OCI-LY7 (cell line): ENCODE measurements around the gene MOB3B. TPM values are rescaled to one million over a fixed set of nuclear protein-coding genes. Genes with fewer than 3 reads are reported as not detected.

Experiments used
- BruUV-seq: library from RNA; stranded (reverse); fragments of 400-500 nt; replicated peaks from 2 replicates; lab custom pipeline; 2021; lab: Mats Ljungman, UMichigan
- CTCF ChIA-PET: fragments of 300-600 bp; sonication (Branson Sonifier 250); formaldehyde crosslinking; loops from one replicate; lab custom pipeline; 2022; ENCODE audit warnings: antibody characterized with exemption; ENCODE audit not compliant: unreplicated experiment; lab: Charles Lee
- POLR2A ChIA-PET: fragments of 300-600 bp; sonication (Branson Sonifier 250); formaldehyde crosslinking; loops from one replicate; lab custom pipeline; 2022; ENCODE audit warnings: antibody characterized with exemption; lab: Charles Lee
- DNase-seq: peaks from one replicate; pipeline ENCODE4 v3.0.0-alpha.2; 2015; ENCODE audit warnings: low spot score
- H2AFZ ChIP-seq: fragments of 200-600 bp; sonication (generic), shearing (Covaris generic); 2 replicates; pipeline ENCODE4 v1.6.1; 2014; ENCODE audit warnings: mild to moderate bottlenecking, antibody characterized with exemption, low read length, moderate library complexity
- H3K27ac ChIP-seq: fragments of 200-600 bp; sonication (generic); 2 replicates; pipeline ENCODE4 v1.5.1; 2014; ENCODE audit warnings: mixed run types, low read depth, mild to moderate bottlenecking, moderate library complexity, low read length, inconsistent platforms; ENCODE audit not compliant: poor library complexity, severe bottlenecking
- H3K36me3 ChIP-seq: fragments of 200-600 bp; sonication (generic); 2 replicates; pipeline ENCODE4 v1.6.1; 2014; ENCODE audit warnings: mild to moderate bottlenecking, antibody characterized with exemption, low read length, moderate library complexity, mixed read lengths; ENCODE audit not compliant: insufficient read depth
- H3K4me1 ChIP-seq: fragments of 200-600 bp; sonication (generic); 2 replicates; pipeline ENCODE4 v1.5.1; 2014; ENCODE audit warnings: mild to moderate bottlenecking, low read length; ENCODE audit not compliant: insufficient read depth, poor library complexity, severe bottlenecking
- H3K4me2 ChIP-seq: fragments of 200-600 bp; sonication (generic); 2 replicates; pipeline ENCODE4 v1.6.1; 2014; ENCODE audit warnings: mild to moderate bottlenecking, low read length
- H3K4me3 ChIP-seq: fragments of 200-600 bp; sonication (generic); 2 replicates; pipeline ENCODE4 v1.5.1; 2014; ENCODE audit warnings: mild to moderate bottlenecking, low read depth, low read length; ENCODE audit not compliant: poor library complexity, severe bottlenecking
- H3K79me2 ChIP-seq: fragments of 200-600 bp; sonication (generic); 2 replicates; pipeline ENCODE4 v1.6.1; 2016; ENCODE audit warnings: low read depth, mild to moderate bottlenecking, low read length, moderate library complexity, mixed read lengths; ENCODE audit not compliant: insufficient read depth
- H3K9me2 ChIP-seq: fragments of 200-600 bp; sonication (generic); 2 replicates; pipeline ENCODE4 v1.6.1; 2016; ENCODE audit warnings: mild to moderate bottlenecking, low read length, mixed read lengths; ENCODE audit not compliant: insufficient read depth
- H3K9me3 ChIP-seq: fragments of 200-600 bp; sonication (generic); 2 replicates; pipeline ENCODE4 v1.6.1; 2014; ENCODE audit warnings: mild to moderate bottlenecking, mixed run types, low read length, mixed read lengths
- H4K20me1 ChIP-seq: fragments of 200-600 bp; sonication (generic); 2 replicates; pipeline ENCODE4 v1.6.1; 2014; ENCODE audit warnings: mild to moderate bottlenecking, antibody characterized with exemption, low read length, moderate library complexity, mixed read lengths; ENCODE audit not compliant: insufficient read depth
- CTCF ChIP-seq: fragments of 200-600 bp; sonication (generic); conservative IDR thresholded peaks from 2 replicates; pipeline ENCODE4 v1.5.1; 2014; ENCODE audit warnings: mild to moderate bottlenecking, antibody characterized with exemption, low read length, moderate library complexity, mixed read lengths
- EZH2phosphoT487 ChIP-seq: fragments of 200-600 bp; sonication (generic); IDR thresholded peaks from 2 replicates; pipeline ENCODE4 v1.6.1; 2018; ENCODE audit warnings: low read depth, borderline replicate concordance, mild to moderate bottlenecking, mixed run types, antibody characterized with exemption, low read length, moderate library complexity, mixed read lengths
- intact Hi-C: fragments of 100-400 bp; cut with micrococcal nuclease; formaldehyde crosslinking; loops from one replicate; pipeline ENCODE4 v1.10.0; 2022; ENCODE audit not compliant: unreplicated experiment
- total RNA-seq, 2 experiments: library from RNA; depleted of rRNA in 1 of 2; stranded (reverse); fragments of >200 nt in 1 of 2; shearing (Covaris generic) in 1 of 2; gene quantifications; 2 replicates each; pipeline ENCODE4 v1.2.3, GENCODE V29; 2014 to 2022

MOB3B gene
- total RNA-seq, 2 experiments from 2014 or later = 0.04 TPM; not detected in 1

- CTCF ChIA-PET = no interaction called here
- H3K4me1 ChIP-seq = peaks cover 3% of the 10 kb centered on the region
- H3K27ac ChIP-seq = no peak overlapping the region
- H2AFZ ChIP-seq = no peak overlapping the region
- intact Hi-C loops = no loop called here
- H3K4me2 ChIP-seq = no peak overlapping the region
- no TSS peak for BruUV-seq
- no peaks in the 10 kb centered on the region for H3K9me3 ChIP-seq
- POLR2A ChIA-PET = interaction anchor here (1.3 to 1.4 kb wide), 3 partner anchors 14 to 54 kb away, joined by 3 to 4 read pairs (median 3); no protein-coding TSS in a partner anchor
- H3K36me3 ChIP-seq = no peaks in the 10 kb centered on the region
- H3K4me3 ChIP-seq = no peak overlapping the region
- no peaks in the 10 kb centered on the region for H4K20me1 ChIP-seq
- TF ChIP-seq EZH2phosphoT487 (no peak), CTCF (no peak)
- no peaks in the 10 kb centered on the region for H3K79me2 ChIP-seq
- no peaks in the 10 kb centered on the region for H3K9me2 ChIP-seq
- DNase-seq = no peak
Measured at GRCh38 chr9:27392451-27392850, 137.2 kb downstream of the MOB3B start.

- no peaks in the 10 kb centered on the region for H3K9me3 ChIP-seq
- no peak overlapping the region for H3K4me2 ChIP-seq
- H3K27ac ChIP-seq = no peak overlapping the region
- POLR2A ChIA-PET = interaction anchor here (0.6 to 1.7 kb wide), 5 partner anchors 10 to 1570 kb away, joined by 3 to 4 read pairs (median 3); no protein-coding TSS in a partner anchor
- H3K4me3 ChIP-seq = no peak overlapping the region
- peaks cover 6% of the 10 kb centered on the region; the same call in 1 of the 2 replicates for H4K20me1 ChIP-seq
- CTCF ChIA-PET = no interaction called here
- no TSS peak for BruUV-seq
- peaks cover 15% of the 10 kb centered on the region for H3K4me1 ChIP-seq
- no peaks in the 10 kb centered on the region for H3K36me3 ChIP-seq
- no peak for DNase-seq
- no peak for TF ChIP-seq EZH2phosphoT487
- TF ChIP-seq CTCF = no peak
- no peaks in the 10 kb centered on the region for H3K9me2 ChIP-seq
- no peak overlapping the region for H2AFZ ChIP-seq
- no peaks in the 10 kb centered on the region for H3K79me2 ChIP-seq
- intact Hi-C loops = no loop called here
Measured at GRCh38 chr9:27391040-27391895, 138.3 kb downstream of the MOB3B start.

GRCh38 chr9:27388150-27388549, 141.5 kb downstream of the MOB3B start:
- no peak overlapping the region for H3K27ac ChIP-seq
- TF ChIP-seq EZH2phosphoT487 (no peak), CTCF (no peak)
- DNase-seq = no peak
- H3K9me3 ChIP-seq = no peaks in the 10 kb centered on the region
- no peaks in the 10 kb centered on the region for H3K79me2 ChIP-seq
- no peaks in the 10 kb centered on the region for H3K9me2 ChIP-seq
- no peak overlapping the region for H3K4me3 ChIP-seq
- no peaks in the 10 kb centered on the region for H3K36me3 ChIP-seq
- peaks cover 46% of the 10 kb centered on the region for H3K4me1 ChIP-seq
- CTCF ChIA-PET = no interaction called here
- no TSS peak for BruUV-seq
- no peak overlapping the region for H3K4me2 ChIP-seq
- intact Hi-C loops = no loop called here
- H4K20me1 ChIP-seq = peaks cover 9% of the 10 kb centered on the region; the same call in 1 of the 2 replicates
- H2AFZ ChIP-seq = no peak overlapping the region
- POLR2A ChIA-PET = interaction anchor here (1.0 kb wide), 1 partner anchor 14 kb away, joined by 3 read pairs; no protein-coding TSS in a partner anchor
